GM21367 (cell line): ENCODE measurements around the gene PARVB.

Source experiments
- ATAC-seq: cut with Tn5 transposase; IDR thresholded peaks from one replicate; pipeline ENCODE4 v1.9.1; 2021; ENCODE audit not compliant: unreplicated experiment

Gene PARVB

DNA sequence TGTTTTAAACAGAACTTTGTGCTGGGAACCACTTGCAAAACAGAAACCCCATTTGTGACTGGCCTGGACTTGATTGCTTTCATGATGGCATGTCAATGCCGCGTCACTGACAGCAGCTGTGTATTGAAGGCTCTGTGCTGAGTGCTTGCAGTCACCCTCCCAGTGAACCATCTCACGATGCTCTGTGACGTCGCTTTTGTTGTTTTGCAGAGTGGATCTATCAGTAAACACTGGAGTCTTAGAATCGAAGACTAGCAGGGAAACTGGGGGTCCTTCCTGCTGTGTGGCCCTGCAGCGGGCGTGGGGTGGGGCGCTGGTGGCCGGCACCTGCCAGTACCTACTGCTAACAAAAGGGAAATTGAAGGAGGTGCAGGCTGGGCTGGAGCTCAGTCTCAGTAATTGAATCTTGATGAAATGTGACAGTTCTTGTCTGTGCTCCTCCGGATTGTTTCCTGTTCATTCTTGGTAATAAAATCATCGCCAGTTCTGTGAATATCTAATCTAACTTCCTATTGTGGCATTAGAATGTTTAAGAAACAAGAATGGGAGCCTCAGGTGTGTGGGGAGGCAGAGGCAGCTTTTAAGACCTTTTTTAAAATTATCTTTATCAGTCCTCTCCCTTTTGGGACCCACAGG lies 106.1 kb downstream of the PARVB start:
- ATAC-seq, result no peak

DNA sequence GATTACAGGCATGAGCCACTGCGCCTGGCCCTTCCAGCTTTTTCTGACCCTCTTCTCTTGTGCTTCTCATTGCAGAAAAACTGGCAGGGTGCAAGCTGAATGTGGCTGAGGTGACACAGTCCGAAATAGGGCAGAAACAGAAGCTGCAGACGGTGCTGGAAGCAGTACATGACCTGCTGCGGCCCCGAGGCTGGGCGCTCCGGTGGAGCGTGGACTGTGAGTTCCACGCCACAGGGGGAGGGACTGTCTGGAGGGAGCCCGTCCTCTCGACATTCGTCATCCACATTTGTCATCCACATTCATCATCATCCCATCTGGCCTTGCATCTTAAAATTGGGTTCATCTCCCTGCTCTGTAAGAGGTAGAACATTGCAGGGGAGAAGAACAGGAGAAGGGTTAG lies 107.3 kb downstream of the PARVB start:
- no peak for ATAC-seq

DNA sequence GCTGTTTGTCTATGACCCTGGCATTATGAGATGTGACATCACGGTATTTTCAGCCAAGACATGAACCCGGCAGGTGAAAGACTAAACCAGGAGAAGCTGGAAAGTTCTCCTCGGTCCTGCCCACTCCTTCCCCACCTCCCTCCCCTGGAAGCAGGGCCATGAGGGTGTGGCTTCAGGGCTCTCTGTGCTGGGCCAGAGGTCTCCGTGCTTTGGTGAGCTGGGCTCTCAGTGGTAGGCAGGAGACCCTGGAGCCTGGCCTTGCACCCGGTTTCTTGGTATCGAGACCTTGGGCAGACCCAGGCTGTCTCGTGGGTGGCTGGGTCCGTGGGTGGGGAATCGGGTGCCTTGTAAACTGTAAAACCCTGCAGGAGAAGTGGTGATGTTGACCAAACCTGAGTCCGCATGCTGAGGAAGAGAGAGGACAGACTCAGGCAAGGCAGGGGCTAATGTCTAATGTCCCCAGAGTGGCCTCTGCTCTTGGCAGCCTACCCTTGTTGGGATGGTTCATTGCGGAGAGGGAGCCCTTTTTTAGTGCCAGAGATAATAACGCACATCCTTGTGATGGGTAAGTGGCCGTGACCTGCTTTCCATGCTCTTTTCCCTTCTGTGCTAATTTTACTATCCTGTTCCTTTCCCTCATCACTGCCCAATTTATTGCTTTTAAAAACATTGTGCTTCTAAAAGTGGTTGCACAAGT lies 108.0 kb downstream of the PARVB start:
- ATAC-seq, result no peak

DNA sequence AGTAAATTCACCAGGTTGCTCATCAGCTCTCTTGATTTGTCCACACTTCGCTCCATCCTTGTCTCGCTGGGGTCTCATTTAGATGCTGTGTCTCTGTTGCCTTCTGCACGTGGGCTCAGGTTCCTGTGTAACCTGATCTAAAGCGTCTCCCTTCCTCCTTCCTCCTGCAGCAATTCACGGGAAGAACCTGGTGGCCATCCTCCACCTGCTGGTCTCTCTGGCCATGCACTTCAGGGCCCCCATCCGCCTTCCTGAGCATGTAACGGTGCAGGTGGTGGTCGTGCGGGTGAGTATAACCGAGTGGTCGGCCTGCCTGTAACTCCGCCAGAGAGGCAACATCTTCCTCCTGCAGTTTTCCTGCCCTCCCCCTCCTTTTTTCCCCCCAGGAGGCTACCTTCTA lies 108.6 kb downstream of the PARVB start:
- no peak for ATAC-seq

DNA sequence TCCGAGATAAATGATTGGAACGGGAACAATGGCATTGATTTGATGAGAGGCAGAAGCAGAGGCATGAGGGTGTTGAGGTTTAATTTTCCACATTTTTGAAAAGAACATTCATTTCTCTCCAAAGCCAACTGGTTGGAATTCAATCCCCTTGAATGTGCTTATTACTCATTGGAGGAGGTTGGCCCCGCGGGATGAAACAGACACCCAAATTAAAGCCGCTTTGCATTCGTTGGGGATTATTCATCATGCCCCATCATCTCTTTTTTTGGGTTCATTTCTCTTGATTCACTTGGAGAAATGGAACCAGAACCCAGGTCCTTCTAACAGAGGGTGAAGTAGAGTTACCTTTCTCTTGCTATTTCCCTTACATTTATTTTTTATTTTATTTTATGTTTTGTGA lies 109.1 kb downstream of the PARVB start:
- no peak for ATAC-seq

DNA sequence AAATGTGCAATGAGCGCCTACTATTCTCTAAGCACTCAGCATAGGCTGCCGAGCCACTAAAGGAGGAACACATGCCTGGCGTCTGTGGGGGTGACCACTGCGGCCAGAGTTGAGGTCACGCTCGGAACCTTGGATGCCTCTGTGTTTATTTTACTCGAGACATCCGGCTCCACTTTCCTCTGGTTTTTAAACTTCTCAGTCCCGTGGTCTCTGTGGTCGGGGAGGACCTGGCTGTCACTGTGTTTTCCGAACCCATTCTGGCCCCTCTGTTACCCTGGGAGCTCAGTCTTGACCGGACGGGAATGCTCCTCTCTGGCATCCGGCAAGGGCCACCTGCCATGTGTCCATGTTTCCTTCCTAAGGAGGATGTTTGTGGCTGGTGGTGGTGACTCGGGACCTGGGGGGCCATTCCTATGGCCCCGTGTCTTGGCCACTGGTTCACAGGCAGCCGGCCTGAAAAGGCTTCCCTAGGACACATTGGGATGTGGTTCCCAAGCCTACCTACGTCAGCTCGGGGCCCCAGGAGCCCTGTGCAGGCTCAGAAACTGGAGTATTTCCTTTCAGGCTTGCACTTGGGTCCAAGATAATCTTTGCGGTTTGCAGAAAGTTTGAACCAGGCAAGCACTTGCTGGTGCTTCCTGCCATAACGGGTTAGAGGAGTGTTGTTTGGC lies 109.9 kb downstream of the PARVB start:
- ATAC-seq, result no peak

DNA sequence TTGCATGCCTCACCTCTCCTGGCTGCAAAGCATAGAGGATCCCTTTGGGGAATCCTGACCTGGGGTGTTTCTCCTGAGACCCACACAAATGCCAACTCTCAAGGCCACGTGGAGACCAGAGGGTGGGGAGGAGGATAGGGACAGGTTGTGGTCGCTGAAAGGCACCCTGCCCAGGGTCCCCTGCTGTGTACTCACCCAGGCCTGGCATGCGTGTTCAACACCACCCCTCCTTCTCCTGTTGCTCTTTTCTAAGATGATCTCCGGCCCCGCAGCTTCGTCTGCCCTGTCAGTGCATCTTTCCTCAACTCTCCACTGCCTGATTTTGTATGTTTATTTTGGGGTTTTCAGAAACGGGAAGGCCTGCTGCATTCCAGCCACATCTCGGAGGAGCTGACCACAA lies 112.0 kb downstream of the PARVB start:
- ATAC-seq, result no peak

DNA sequence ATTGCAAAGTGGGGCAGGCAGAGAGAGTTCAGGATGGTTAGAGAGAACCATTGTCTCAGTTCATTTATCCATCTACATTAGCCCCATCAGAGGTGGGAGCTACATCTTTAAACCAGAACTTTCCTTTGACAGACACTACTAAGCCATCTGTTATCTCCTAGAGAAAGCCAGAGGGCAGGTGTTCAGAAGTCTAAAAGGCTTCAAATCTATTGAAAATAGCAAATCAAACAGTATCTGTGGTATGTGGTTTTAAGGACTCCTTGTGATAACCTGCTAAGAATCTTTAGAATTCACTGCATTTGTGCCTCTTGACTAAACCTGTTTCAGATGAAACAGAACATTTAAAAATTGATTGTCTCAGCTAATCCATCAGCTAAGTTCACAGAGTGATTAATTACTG lies 112.7 kb downstream of the PARVB start:
- ATAC-seq, result no peak

DNA sequence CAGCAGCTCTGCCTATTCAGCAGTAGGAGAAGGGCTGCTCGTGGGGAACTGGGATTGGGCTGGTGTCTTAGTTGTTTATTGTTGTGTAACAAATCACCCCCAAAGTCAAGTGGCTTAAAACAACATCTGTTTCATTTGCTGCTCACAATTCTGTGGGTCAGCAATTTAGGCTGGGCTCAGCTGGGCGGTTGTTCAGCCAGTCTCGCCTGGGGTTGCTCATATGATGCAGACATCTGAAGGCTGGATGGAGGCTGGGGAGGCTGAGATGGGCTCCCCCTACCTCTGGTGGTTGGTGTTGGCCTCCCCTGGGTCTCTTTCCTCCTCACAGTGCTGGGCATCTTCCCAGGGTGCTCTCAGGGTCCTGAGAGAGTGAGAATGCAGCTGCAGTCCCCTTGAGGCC lies 113.3 kb downstream of the PARVB start:
- no peak for ATAC-seq

DNA sequence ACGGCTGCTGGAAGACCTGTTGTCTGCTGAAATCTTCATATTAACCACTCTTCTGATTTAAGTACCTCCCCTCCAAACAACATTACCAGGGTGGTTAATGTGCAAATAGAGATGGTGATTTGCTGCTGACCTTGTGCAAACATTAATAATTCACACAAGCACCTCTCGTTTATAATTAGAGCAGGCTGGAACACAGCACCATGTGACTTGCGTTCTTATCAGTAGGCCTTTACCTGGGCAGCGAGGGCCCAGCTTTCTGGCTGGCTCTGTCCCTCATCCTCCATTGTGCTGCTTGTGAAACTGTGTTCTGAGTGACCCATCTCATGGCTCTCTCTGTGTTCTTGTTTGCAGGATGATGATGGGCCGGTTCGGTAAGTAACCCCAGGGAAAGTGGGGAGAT lies 115.7 kb downstream of the PARVB start:
- ATAC-seq, result no peak

DNA sequence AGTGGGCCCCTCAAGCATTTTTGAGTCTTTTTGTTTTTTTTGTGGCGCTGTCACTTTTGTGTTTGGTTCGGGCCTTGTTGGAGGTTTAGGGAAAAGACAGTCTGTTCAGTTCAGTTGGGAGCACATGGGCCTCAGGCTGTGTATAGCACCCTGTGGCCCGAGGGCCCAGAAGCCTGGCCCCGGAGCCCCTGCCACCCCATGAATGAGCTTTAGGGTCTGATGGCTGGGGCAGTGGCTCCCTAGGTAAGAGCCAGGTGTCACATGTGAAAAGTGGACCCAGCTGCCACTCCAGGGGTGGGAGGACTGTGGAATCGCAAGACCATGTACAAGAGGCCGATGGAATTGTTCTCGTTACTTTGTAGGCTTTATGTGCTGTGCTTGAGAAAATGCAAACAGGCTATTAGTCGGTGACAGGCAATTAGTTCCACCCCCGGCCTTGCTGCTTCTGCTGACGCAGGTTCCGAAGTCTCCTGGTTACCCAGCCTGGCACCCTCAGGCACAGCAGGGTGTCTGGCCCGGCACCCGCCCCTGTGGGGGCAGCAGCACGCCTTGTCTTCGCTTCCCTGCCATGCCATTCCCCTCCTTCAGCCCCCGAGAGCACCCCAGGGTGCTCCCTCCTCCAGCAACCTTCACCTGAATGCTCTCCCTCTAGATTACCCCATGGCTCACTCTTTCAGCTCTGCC lies 118.5 kb downstream of the PARVB start:
- ATAC-seq, result no peak

DNA sequence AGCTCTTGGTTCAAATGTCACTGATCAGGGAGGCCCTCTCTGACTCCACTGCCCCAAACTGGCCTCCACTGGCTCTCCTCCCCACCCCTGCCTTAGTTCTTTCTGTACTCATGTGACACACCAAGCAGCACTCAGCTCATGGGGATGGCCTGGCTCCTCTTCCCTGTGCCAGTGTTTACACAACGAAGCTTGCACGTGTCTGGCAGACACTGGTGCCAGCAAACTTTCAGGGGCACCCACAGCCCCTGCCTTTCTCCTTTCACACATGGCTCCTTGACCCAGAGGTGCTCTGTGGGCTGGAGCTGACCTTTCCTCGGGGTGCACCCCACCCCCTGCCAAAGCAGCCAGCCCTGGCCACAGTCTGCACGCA lies 119.0 kb downstream of the PARVB start:
- no peak for ATAC-seq

DNA sequence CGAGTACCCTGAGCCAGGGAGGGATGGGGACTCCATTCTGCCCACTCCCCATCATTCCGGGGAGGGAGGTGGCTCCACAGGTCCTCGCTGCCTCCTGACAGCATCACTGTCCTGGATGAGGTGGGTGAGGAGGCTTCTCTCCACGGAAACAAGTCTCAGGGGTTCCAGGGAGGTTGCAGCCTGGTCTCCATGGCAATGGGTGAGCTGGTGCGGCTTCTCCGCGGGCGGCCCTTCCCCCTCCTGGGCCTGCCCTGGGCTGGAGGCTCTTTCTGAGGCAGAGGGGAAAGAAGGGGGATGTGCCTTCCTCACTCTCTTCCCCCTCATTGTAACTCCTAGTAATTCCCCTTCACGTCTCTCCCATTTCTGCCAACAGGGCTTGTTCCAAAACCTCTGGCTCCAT lies 119.5 kb downstream of the PARVB start:
- no peak for ATAC-seq

DNA sequence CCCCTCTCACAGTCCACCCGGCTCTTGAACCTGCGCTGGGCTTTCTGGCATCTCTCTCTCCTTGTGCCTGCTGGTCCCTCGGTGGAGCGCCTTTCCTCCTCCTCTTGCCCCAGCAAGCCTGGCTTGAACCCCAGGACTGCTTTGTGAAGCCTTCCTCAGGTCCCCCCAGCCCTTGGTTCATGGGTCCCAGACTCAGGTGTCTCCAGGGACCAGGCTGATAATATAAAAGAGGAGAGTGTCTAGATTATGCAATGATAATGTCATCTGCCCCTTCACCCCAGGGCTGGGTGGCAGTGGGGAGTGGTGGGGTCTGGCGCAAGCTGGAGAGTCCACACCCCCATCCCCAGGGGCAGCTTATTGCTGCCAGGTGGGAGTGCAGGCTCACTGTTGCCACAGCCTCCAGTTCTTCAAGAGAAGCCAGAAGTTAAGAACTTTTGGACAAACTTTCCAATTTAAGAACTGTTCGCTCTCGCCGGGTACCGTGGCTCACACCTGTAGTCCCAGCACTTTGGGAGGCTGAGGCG lies 120.0 kb downstream of the PARVB start:
- no peak for ATAC-seq

DNA sequence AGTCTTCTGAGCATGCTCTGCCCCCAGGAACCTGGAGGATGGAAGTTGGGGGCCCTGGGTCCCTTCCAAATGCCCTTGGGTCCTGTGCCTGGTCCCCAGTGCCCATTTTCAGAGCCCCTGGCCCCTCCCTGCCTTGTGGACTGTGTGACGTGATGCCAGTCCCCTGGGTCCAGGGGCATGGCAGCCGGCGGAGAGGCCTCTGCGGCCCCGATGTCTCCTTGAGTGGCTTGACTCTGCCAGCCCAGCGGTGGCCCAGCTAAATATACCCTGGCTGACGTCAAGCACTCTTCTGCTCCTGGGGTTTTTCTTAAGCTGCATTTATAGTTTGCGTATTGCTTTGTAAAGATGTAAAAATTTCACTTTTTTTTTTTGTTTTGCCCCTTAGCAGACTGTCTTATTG lies 121.4 kb downstream of the PARVB start:
- ATAC-seq, result no peak

DNA sequence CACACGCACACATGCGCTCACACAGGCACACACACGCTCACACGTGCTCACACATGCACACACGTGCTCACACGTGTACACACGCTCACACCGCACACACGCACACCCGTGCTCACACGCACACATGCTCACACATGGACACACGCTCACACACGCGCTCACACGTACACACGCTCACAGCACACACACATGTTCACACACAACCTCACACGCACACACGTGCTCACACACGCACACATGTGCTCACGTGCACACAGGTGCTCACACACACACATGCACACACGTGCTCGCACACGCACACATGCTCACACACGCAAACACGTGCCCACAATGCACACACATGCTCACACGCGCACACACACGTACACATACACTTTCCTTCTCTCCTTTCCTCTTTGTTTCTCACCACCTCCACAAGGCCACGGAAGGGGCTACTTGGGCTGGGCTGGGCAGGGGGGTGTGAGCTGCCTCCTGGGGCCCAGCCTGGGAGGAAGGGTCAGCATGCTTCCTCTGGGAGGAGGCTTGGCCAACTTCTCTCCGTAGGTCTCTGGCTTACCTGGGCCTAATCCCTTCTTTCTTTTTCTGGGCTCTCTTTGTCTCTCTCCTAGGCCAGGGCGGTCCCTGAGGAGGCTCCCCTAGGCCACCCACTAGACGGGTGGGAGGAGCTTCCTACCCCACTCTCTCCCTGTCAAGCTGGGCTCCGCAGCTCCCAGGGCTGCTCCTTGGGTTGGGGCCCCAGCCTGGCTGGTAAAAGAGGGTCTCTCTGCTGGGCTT lies 122.2 kb downstream of the PARVB start:
- ATAC-seq, result no peak

DNA sequence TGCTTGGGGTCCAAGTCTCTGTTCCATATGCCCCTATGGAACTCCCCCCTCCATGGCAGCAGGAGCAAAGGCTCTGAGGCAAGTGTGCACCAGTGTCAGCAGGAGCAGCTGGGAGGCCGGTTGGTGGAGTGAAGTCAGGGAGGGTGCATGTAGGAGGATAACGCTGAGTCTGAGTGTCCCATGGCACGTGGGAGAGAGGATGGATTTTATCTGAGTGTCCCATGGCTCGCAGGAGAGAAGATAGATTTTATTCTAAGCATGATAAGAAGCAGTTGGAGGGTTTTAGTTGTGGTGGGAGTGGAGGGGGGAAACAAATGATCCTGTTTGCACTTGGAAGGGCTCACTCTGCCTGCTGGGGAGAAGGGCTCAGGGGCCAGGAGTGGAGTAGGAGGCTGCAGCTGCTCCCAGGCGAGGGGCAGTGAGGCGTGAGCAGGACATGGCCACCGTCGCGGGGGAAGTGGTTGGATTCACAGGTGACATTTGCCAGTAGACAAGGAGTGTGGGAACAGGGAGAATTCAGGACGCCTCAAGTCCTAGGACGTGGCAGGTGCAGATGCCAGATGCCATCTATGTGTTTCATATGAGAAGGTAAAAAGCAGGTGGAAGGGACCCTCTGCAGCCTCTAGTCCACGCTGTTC lies 123.0 kb downstream of the PARVB start:
- no peak for ATAC-seq

DNA sequence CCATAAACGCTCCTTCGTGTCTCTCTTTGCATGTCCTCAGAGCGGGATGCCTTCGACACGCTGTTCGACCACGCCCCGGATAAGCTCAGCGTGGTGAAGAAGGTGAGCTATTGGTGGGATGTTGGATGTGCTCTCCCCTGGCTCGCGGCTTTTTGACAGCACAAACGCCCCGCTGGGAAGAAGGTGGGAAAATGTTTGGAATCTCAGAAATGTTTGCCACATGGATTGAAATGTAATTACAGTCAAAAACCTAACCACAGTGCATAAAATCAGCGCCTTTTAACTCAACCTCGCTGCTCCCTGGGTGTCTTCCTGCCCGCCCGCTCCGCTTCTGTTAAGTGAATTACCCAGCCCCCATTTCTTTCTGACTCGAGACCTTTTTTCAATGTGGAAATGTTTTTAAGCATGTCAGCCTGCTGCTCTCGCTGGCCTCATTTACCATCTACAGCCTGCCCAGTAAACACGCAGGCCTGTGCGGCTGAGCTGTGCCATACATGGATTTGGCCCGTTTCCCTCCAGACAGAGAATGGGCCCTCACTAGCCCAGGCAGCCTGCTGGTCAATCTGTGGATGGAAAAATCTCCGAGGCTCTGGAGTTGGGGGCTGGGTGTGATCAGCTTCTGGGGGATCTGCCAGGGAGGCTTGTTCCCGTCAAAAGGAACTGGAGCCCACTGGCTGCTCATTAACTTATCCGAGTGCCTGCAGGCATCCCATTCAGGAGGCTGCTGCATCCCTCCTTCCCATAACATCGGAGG lies 123.9 kb downstream of the PARVB start:
- ATAC-seq, result no peak

DNA sequence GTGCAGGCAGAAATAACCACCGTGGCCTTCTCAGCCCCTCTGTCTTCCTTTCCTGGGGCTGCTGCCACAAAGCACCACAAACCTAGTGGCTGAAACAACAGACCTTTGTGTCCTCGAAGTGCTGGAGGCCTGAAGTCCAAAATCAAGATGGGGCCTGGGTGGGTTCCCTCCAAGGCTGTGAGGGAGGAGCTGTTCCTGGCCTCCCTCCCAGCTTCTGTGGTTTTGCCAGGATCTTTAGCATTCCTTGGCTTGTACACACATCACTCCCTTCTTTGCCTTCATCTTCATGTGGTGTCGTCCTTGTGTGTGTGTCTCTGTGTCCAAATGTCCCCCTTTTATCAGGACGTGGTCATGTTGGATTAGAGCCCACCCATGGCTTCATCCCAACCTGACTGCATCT lies 127.6 kb downstream of the PARVB start:
- no peak for ATAC-seq

DNA sequence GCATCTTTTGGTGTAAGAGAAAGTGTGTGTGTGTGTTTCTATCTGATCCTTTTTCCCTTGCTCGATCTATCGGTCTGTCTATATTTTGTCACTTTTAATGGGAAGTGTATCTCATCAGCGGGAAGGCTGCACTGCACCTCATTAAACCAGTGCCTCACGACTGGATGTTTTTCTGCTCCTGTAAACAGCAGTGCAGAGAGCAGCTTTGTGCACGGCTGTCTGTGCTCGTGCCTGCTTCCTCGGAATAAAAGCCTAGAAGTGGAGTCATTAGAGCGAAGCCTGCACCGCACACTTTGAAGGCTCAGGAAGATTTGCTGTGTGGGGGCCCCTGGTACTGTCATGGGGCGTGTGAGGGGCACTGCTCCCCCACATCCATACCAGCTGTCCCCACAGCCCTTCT lies 129.6 kb downstream of the PARVB start:
- no peak for ATAC-seq
